ENCODE measurements around the gene THYN1. TPM values are rescaled to one million over a fixed set of nuclear protein-coding genes. Genes with fewer than 3 reads are reported as not detected.

Gene THYN1
- total and polyA plus RNA-seq, 5 donors = 35.6 to 57.0 (median 46.4) TPM

- intact Hi-C loops (cut with DNase I) = no loop called here
- Histone ChIP-seq H3K27ac (ENCODE audit: low read length) (no peak overlapping the region), H3K4me1 (ENCODE audit: control insufficient read depth, insufficient read depth, low read length) (no peaks in the 10 kb centered on the region), H3K9me3 (ENCODE audit: control insufficient read depth, low read length) (no peaks in the 10 kb centered on the region), H3K27me3 (ENCODE audit: control insufficient read depth, insufficient read depth) (no peaks in the 10 kb centered on the region), H3K4me3 (ENCODE audit: low read length) (no peak overlapping the region)
- ATAC-seq (no peak), DNase-seq (no peak)
- 93% methylated on average over 11 of the region's 11 CpGs for WGBS
Measured at GRCh38 chr11:134246100-134246499, 7.1 kb downstream of the THYN1 start.

GRCh38 chr11:134245434-134245833 is 7.7 kb downstream of the THYN1 start:
- H3K4me3 ChIP-seq (ENCODE audit: low read length) = no peak overlapping the region
- whole genome bisulfite sequencing = 93% methylated on average over 14 of the region's 14 CpGs
- ATAC-seq (no peak), DNase-seq (peak in 1 of 3 donors; percentile 63)
- H3K9me3 ChIP-seq (ENCODE audit: control insufficient read depth, low read length) = no peaks in the 10 kb centered on the region
- no peaks in the 10 kb centered on the region for H3K27me3 ChIP-seq (ENCODE audit: control insufficient read depth, insufficient read depth)
- no peaks in the 10 kb centered on the region for H3K4me1 ChIP-seq (ENCODE audit: control insufficient read depth, insufficient read depth, low read length)
- intact Hi-C loops (cut with DNase I) = no loop called here
- H3K27ac ChIP-seq (ENCODE audit: low read length) = no peak overlapping the region

- peak; percentile 34 to 43 for ATAC-seq
Measured at GRCh38 chr11:134244593-134244992, 8.6 kb downstream of the THYN1 start.

GRCh38 chr11:134243913-134244312 is 9.2 kb downstream of the THYN1 start:
- H3K4me3 ChIP-seq (ENCODE audit: low read length) = no peak overlapping the region
- H3K4me1 ChIP-seq (ENCODE audit: control insufficient read depth, insufficient read depth, low read length) = no peaks in the 10 kb centered on the region
- intact Hi-C loops (cut with DNase I) = no loop called here
- WGBS = 97% methylated on average over 4 of the region's 4 CpGs
- DNase-seq (no peak), ATAC-seq (no peak)
- no peak overlapping the region for H3K27ac ChIP-seq (ENCODE audit: low read length)
- no peaks in the 10 kb centered on the region for H3K9me3 ChIP-seq (ENCODE audit: control insufficient read depth, low read length)
- no peaks in the 10 kb centered on the region for H3K27me3 ChIP-seq (ENCODE audit: control insufficient read depth, insufficient read depth)

More at GRCh38 chr11:134244593-134244992, 8.6 kb downstream of the THYN1 start:
- Histone ChIP-seq H3K27me3 (ENCODE audit: control insufficient read depth, insufficient read depth) (no peaks in the 10 kb centered on the region), H3K4me1 (ENCODE audit: control insufficient read depth, insufficient read depth, low read length) (no peaks in the 10 kb centered on the region), H3K27ac (ENCODE audit: low read length) (no peak overlapping the region), H3K4me3 (ENCODE audit: low read length) (no peak overlapping the region), H3K9me3 (ENCODE audit: control insufficient read depth, low read length) (no peaks in the 10 kb centered on the region)
- DNase-seq = no peak
- WGBS = 59% methylated on average over 7 of the region's 7 CpGs
- intact Hi-C loops (cut with DNase I) = no loop called here

GRCh38 chr11:134242376-134242775 is 10.8 kb downstream of the THYN1 start:
- H3K27me3 ChIP-seq (ENCODE audit: control insufficient read depth, insufficient read depth) = no peaks in the 10 kb centered on the region
- intact Hi-C loops (cut with DNase I) = no loop called here
- H3K27ac ChIP-seq (ENCODE audit: low read length) = no peak overlapping the region
- DNase-seq (no peak), ATAC-seq (no peak)
- 87% methylated on average over 9 of the region's 9 CpGs for WGBS
- H3K9me3 ChIP-seq (ENCODE audit: control insufficient read depth, low read length) = no peaks in the 10 kb centered on the region
- no peak overlapping the region for H3K4me3 ChIP-seq (ENCODE audit: low read length)
- H3K4me1 ChIP-seq (ENCODE audit: control insufficient read depth, insufficient read depth, low read length) = no peaks in the 10 kb centered on the region

- no peak overlapping the region for H3K4me3 ChIP-seq (ENCODE audit: low read length)
- H3K27me3 ChIP-seq (ENCODE audit: control insufficient read depth, insufficient read depth) = no peaks in the 10 kb centered on the region
- WGBS = 74% methylated on average over 6 of the region's 6 CpGs
- no peak for ATAC-seq
- DNase-seq = no peak
- H3K27ac ChIP-seq (ENCODE audit: low read length) = no peak overlapping the region
- intact Hi-C loops (cut with DNase I) = no loop called here
- no peaks in the 10 kb centered on the region for H3K4me1 ChIP-seq (ENCODE audit: control insufficient read depth, insufficient read depth, low read length)
- no peaks in the 10 kb centered on the region for H3K9me3 ChIP-seq (ENCODE audit: control insufficient read depth, low read length)
Measured at GRCh38 chr11:134240592-134240991, 12.6 kb downstream of the THYN1 start.

GRCh38 chr11:134238956-134239355 is 14.2 kb downstream of the THYN1 start:
- Histone ChIP-seq H3K27me3 (ENCODE audit: control insufficient read depth, insufficient read depth) (no peaks in the 10 kb centered on the region), H3K4me3 (ENCODE audit: low read length) (no peak overlapping the region), H3K4me1 (ENCODE audit: control insufficient read depth, insufficient read depth, low read length) (no peaks in the 10 kb centered on the region), H3K27ac (ENCODE audit: low read length) (no peak overlapping the region), H3K9me3 (ENCODE audit: control insufficient read depth, low read length) (no peaks in the 10 kb centered on the region)
- no peak for ATAC-seq
- DNase-seq = no peak
- intact Hi-C loops (cut with DNase I) = no loop called here
- 97% methylated on average over 5 of the region's 5 CpGs for WGBS

GRCh38 chr11:134237557-134237922 is 15.6 kb downstream of the THYN1 start:
- Histone ChIP-seq H3K4me1 (ENCODE audit: control insufficient read depth, insufficient read depth, low read length) (no peaks in the 10 kb centered on the region), H3K4me3 (ENCODE audit: low read length) (no peak overlapping the region), H3K27ac (ENCODE audit: low read length) (no peak overlapping the region), H3K27me3 (ENCODE audit: control insufficient read depth, insufficient read depth) (no peaks in the 10 kb centered on the region), H3K9me3 (ENCODE audit: control insufficient read depth, low read length) (no peaks in the 10 kb centered on the region)
- WGBS = 78% methylated on average over 11 of the region's 11 CpGs
- no peak for ATAC-seq
- no peak for DNase-seq
- intact Hi-C loops (cut with DNase I) = no loop called here

GRCh38 chr11:134236834-134237556 is 16.2 kb downstream of the THYN1 start:
- H3K27me3 ChIP-seq (ENCODE audit: control insufficient read depth, insufficient read depth) = no peaks in the 10 kb centered on the region
- DNase-seq = no peak
- intact Hi-C loops (cut with DNase I) = no loop called here
- WGBS = 83% methylated on average over 7 of the region's 7 CpGs
- no peaks in the 10 kb centered on the region for H3K9me3 ChIP-seq (ENCODE audit: control insufficient read depth, low read length)
- H3K4me3 ChIP-seq (ENCODE audit: low read length) = no peak overlapping the region
- no peak overlapping the region for H3K27ac ChIP-seq (ENCODE audit: low read length)
- no peaks in the 10 kb centered on the region for H3K4me1 ChIP-seq (ENCODE audit: control insufficient read depth, insufficient read depth, low read length)
- ATAC-seq = no peak

GRCh38 chr11:134235399-134235798 is 17.8 kb downstream of the THYN1 start:
- ATAC-seq = no peak
- no peaks in the 10 kb centered on the region for H3K9me3 ChIP-seq (ENCODE audit: control insufficient read depth, low read length)
- DNase-seq = no peak
- intact Hi-C loops (cut with DNase I) = no loop called here
- H3K4me1 ChIP-seq (ENCODE audit: control insufficient read depth, insufficient read depth, low read length) = peaks cover 2% of the 10 kb centered on the region
- H3K27ac ChIP-seq (ENCODE audit: low read length) = no peak overlapping the region
- 71% methylated on average over 3 of the region's 3 CpGs for WGBS
- H3K27me3 ChIP-seq (ENCODE audit: control insufficient read depth, insufficient read depth) = no peaks in the 10 kb centered on the region
- H3K4me3 ChIP-seq (ENCODE audit: low read length) = no peak overlapping the region

GRCh38 chr11:134233729-134234179 is 19.4 kb downstream of the THYN1 start:
- intact Hi-C loops (cut with DNase I) = no loop called here
- Histone ChIP-seq H3K4me1 (ENCODE audit: control insufficient read depth, insufficient read depth, low read length) (peaks cover 8% of the 10 kb centered on the region), H3K27me3 (ENCODE audit: control insufficient read depth, insufficient read depth) (no peaks in the 10 kb centered on the region)

More at GRCh38 chr11:134233729-134234179, 19.4 kb downstream of the THYN1 start:
- 66% methylated on average over 4 of the region's 4 CpGs for WGBS
- Histone ChIP-seq H3K4me3 (ENCODE audit: low read length) (no peak overlapping the region), H3K9me3 (ENCODE audit: control insufficient read depth, low read length) (no peaks in the 10 kb centered on the region), H3K27ac (ENCODE audit: low read length) (no peak overlapping the region)
- ATAC-seq (no peak), DNase-seq (no peak)

Data from right cardiac atrium (tissue), 5 donors.